ENCODE data around the gene TRIM71.

GRCh38 chr3:32822609-32823498, 5.1 kb downstream of the TRIM71 start:
- TF ChIP-seq TAF1 (IDR thresholded peaks at IDR 0.05; ENCODE audit: borderline replicate concordance, low read depth, low read length) (no peak), POLR2A (IDR thresholded peaks at IDR 0.05; ENCODE audit: low read depth, low read length) (no peak), POLR2AphosphoS5 (IDR thresholded peaks at IDR 0.05; ENCODE audit: low read depth, low read length) (no peak)
